AG09319 (cell line): ENCODE measurements around the gene GOLGA8H.
A peak's percentile ranks its signal among the peaks of the same experiment; 100 is the strongest.
"Not testable (repeated sequence)": the region's sequence is repeated elsewhere in the genome, so short reads cannot be mapped to it uniquely, and the experiment has no call there.

Experiments
- DNase-seq: peaks from one replicate; pipeline ENCODE4 v3.0.0-alpha.2; 2010; ENCODE audit warnings: low read depth; ENCODE audit errors: extremely low read depth
- CTCF ChIP-seq: IDR thresholded peaks from 2 replicates; pipeline ENCODE4 v1.5.1; 2011; ENCODE audit warnings: low read depth, mild to moderate bottlenecking, inconsistent platforms, low read length, moderate library complexity

GOLGA8H gene, protein sequence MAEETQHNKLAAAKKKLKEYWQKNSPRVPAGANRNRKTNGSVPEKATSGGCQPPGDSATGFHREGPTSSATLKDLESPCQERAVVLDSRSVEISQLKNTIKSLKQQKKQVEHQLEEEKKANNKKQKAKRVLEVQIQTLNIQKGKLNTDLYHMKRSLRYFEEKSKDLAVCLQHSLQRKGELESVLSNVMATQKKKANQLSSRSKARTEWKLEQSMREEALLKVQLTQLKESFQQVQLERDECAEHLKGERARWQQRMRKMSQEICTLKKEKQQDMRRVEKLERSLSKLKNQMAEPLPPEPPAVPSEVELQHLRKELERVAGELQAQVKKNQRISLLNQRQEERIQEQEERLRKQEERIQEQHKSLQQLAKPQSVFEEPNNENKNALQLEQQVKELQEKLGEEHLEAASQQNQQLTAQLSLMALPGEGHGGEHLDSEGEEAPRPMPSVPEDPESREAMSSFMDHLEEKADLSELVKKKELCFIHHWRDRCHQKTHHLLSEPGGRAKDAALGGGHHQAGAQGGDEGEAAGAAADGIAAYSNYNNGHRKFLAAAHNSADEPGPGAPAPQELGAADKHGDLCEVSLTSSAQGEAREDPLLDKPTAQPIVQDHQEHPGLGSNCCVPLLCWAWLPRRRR

DNA sequence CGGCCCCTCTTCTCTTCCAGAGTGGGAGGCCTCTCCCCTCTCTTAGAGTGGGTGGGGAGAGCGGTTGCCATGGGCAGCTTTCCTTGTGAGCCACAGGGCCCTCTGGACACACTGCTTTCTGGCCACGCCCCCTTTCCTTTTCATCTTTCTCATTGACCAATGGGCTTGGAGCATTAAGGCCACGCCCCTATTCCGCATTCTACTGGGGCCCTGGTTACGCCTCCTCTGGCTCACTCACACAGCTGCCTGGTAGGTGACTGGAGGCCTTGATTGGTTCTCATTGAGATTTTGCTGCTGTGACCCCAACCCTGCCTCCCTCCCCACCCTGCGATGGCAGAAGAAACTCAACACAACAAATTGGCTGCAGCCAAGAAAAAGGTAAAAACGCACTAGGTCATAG, at the start of gene GOLGA8H:
GOLGA8H (plus strand) TSS at position 233 of the 400 bp plus-strand sequence; CDS start at position 331, 98 bp downstream.
- DNase-seq = not testable (repeated sequence)

GRCh38 chr15:30566949-30567348, 36.9 kb upstream of the GOLGA8H start:
- not testable (repeated sequence) for DNase-seq

- DNase-seq = not testable (repeated sequence)
Measured at GRCh38 chr15:30573012-30573491, 30.8 kb upstream of the GOLGA8H start.

DNA sequence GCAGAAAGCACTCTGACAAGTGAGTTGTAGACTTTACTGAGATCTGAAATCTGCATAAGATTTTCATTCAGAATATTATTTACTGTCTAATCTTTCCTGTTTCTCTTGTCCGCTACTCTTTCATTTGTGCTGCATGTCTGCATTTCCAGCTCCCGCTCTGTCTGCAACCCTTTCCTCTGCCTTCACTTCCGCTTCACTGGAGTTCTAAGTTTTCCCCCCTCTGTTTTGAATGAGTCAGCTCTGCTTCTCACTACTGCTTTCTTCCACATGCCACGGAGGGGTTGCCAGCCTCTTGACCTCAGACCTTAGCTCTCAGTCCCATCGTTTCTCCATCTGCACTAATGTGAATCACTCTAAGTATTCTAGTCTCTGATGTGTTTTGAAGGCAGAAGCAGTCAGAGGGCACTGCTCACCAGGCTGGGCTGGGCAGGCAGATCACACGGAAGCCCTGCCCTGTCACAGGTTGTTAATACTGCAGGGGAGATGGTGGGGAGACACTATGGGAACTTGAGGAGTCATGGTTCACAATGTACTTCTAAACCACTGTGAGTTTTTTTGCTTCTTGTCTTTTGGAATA, 24.3 kb upstream of the GOLGA8H start:
- DNase-seq = not testable (repeated sequence)

GRCh38 chr15:30580716-30581115, 23.1 kb upstream of the GOLGA8H start:
- not testable (repeated sequence) for DNase-seq

DNA sequence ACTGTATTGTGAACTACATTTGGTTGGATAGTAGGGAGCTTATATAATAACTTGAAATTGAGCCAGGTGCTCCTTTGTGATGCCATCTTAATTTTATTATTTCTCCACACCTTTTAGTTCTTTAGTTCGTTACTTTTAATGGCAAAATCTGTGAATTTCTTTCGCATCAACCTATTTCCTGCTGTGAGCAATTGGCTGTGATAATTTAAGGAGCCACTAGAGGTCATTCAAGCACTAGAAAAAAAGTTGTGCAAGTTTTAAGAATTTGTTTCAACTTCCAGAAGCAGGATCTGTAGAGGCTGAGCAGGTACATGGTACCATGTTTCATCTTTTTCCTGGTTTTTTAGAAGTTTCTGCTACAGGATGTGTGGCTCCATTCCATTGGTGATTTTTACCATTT, 4.9 kb upstream of the GOLGA8H start:
- not testable (repeated sequence) for DNase-seq
- TF ChIP-seq CTCF = peak; percentile 2; the same call in 1 of the 2 replicates

DNA sequence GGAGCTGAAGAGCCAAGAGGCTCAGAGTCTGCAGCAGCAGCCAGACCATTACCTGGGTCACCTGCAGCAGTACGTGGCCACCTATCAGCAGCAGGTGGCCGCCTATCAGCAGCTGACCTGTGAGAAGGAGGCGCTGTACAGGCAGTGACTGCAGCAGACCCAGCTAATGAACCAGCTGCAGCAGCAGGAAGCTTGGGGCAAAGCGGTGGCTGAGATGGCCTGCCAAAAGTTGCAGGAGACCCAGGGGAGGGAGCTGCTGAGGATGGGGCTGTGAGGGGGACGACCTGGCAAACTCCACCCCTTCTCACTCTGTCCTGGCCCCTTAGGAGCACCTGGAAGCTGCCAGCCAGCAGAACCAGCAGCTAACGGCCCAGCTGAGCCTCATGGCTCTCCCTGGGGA, 8.4 kb downstream of the GOLGA8H start:
- not testable (repeated sequence) for DNase-seq

DNA sequence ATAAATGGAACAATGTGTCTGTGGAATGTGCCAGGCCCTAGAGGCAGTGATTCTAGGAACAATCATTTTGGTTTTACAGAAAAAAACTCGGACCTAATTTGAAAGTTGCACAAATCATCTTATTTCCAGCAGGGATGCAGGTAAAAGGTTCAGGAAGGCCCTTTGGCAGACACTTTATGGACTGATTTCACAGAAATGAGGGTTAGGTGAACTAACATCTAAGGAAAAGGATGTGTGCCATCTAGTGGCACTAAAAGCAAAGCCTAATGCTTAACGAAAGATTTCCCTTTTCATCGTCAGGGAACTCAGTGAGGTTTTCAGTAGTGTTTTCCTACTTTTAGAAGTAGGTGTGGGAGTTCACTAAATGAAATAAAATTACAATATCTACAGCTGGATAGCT, 17.5 kb downstream of the GOLGA8H start:
- not testable (repeated sequence) for DNase-seq

DNA sequence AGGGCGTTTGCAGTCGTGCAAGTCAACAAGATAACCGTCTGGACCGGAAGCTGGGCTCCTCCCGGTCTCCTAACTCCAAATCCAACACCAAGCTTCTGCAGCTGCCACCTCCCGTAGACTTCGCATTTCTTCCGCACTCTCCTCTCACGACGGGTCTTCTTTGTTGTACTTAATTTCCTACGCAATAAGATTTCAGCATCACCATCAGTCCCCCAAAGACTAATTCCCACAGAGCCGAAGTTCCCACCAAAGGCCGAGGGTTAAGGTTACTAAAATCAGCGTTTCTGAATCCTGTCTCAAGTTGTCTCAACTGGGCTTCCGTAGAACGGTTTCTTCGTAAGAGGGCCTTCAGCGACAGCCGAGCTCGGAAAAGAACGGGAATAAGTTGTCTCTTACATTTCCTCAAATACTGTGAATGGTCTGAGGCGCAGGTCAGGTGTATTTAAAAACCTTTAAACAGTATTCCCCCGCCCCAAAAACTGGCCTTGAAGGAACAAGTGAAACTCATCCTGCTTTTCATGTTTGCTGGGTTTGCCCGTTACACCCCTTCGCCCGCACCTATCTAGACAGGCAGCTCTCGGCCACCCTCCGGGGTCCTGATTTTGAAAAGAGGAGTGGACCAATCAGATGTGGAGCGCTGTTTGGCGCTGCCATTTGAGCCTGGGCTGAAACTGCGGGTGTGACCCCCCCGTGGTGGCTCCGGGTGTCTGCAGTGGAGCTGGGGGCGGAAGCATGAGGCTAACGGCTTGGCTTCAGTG, 21.8 kb downstream of the GOLGA8H start, which contains the start of gene ARHGAP11B:
ARHGAP11B (plus strand) TSS at position 693 of the 758 bp plus-strand sequence.
- DNase-seq = peak; percentile 91

DNA sequence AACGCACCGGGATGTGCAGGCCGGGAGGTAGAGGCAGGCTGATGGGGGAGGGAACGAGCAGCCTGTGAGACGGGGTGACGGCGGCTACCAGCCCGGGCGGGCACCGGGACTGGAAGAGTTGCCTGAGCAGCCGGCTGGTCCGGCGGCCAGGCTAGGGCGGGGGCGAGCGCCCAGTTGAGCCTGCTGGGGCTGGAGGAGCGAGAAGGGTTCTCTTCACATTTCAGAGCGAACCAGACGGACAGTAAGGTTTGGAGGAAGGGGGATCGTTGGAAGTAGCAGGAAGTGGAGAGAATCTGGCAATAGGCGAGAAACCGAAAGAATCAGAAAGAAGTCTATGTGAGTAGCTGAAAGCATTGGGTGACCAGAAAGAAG, 22.4 kb downstream of the GOLGA8H start:
- not testable (repeated sequence) for DNase-seq

DNA sequence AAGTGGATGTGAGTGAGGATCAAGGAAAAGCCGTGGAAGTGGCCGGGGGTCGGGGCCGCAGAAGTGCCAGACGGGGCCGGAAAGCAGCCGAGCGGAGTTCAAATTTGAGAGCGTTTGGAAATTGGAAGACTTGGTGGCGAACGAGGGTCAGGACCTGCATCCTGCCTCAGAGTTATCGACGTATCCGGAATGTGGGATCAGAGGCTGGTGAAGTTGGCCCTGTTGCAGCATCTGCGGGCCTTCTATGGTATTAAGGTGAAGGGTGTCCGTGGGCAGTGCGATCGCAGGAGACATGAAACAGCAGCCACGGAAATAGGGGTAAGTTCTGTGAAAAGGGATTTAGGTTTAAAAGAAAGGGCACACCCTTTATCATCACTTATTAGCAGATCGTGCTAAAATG, 22.8 kb downstream of the GOLGA8H start:
- DNase-seq = not testable (repeated sequence)

DNA sequence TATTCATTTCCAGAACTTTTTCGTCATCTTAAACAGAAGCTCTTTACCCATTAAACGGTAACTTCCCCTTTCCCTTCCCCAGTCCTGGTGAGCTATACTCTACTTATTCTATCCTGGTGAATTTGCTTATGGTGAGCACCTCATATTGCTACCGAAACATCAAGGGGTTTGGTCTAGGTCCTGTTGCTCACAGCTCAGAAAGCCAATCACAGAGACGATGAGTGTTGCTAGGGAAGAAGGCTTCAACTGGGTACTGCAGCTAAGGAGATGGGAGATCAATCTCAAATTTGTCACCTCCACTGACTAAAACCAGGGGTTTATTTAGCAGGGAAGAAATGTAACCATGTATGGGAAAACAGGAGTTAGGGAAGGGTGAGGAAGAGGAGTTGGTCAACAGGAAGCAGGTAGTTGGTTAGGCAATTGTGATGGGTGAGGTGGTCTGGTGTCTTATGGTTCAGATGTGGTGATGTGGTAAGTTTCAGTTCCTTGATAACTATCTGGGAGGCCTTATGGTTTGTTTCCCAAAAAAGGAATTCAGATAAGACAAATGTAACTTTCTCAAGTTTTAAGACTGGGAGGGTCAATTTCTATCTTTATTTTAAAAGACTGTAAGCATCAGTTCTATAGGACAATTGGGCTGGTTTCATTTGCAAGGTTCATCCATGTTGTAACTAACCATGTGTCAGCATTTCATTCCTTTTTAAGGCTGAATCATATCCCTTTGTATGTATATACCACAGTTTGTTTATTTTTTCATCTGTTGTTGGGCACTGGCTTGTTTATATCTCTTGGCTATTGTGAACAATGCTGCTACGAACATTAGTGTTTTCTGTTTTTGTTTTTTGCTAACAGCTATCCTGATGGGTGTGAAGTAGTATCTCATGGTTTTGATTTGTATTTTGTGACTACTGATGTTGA, 46.4 kb downstream of the GOLGA8H start:
- no peak for TF ChIP-seq CTCF

More for the DNA sequence above, 46.4 kb downstream of the GOLGA8H start:
- DNase-seq = no peak
